Colonic mucosa (tissue), 4 donors: ENCODE data around the gene SMIM32. TPM values are rescaled to one million over a fixed set of nuclear protein-coding genes. Genes with fewer than 3 reads are reported as not detected.

ENCODE experiments used
- DNase-seq: peaks from one replicate; pipeline ENCODE4 v3.0.0-alpha.2; 2020
- H3K27ac ChIP-seq: fragments of 200-600 bp; one replicate; pipeline ENCODE4 v1.8.0; 2021
- H3K27me3 ChIP-seq: fragments of 200-600 bp; one replicate; pipeline ENCODE4 v1.8.0; 2021
- H3K36me3 ChIP-seq: fragments of 200-600 bp; one replicate; pipeline ENCODE4 v1.8.0; 2021
- H3K4me1 ChIP-seq: fragments of 200-600 bp; one replicate; pipeline ENCODE4 v1.8.0; 2021; ENCODE audit warnings: mild to moderate bottlenecking
- H3K4me3 ChIP-seq: fragments of 200-600 bp; one replicate; pipeline ENCODE4 v1.8.0; 2021
- H3K9ac ChIP-seq, 2 donors: one replicate each; pipeline ENCODE4 v1.7.0; 2013; ENCODE audit warnings: control low read depth in 2 of 2, low read depth in 2 of 2, low read length in 2 of 2
- H3K9me3 ChIP-seq: fragments of 200-600 bp; one replicate; pipeline ENCODE4 v1.8.0; 2021
- intact Hi-C: fragments of 100-400 bp; cut with DNase I; formaldehyde crosslinking; loops from one replicate; pipeline ENCODE4 v1.14.1; 2022
- total RNA-seq, 2 donors: library from RNA; stranded (reverse); fragmentation: NEBNext Ultra II Directional in 1 of 2; extraction: Animal tissue kit (Norgen Biotek cat#: 25700) in 1 of 2; gene quantifications; one replicate each; pipeline ENCODE4 v1.2.1, GENCODE V29; 2021
- TF ChIP-seq, protein P1 (sequence below): fragments of 200-600 bp; IDR thresholded peaks from one replicate; pipeline ENCODE4 v1.8.0; 2022; ENCODE audit warnings: antibody characterized with exemption, mild to moderate bottlenecking
- donor health status: healthy.
- donor health status: DM: no; HTN: no; CAD: no.
- donor health status: DM: no; HTN: no; CAD: no.

Gene SMIM32
- total RNA-seq, 2 donors from 2014 or later: 18.9 to 20.2 TPM

DNA sequence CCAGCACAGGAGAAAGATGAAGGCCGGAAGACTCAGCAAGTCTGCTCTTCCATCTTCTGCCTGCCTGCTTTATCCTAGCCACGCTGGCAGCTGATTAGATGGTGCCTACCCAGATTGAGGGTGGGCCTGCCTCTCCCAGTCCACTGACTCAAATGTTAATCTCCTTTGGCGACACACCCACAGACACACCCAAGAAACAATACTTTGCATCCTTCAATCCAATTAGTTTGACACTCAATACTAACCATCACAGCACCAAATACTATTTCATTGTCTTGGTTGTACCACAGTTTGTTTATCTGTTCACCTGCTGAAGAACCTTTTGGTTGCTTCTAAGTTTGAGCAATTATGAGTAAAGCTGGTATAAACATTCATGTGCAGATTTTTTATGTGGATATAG, 23.7 kb downstream of the SMIM32 start:
- Histone ChIP-seq H3K9me3 (no peaks in the 10 kb centered on the region), H3K27me3 (no peaks in the 10 kb centered on the region), H3K36me3 (no peaks in the 10 kb centered on the region), H3K27ac (no peak overlapping the region), H3K4me1 (no peaks in the 10 kb centered on the region), H3K9ac (no peak overlapping the region), H3K4me3 (no peak overlapping the region)
- intact Hi-C loops: no loop called here
- DNase-seq: no peak
- TF ChIP-seq, protein P1, sequence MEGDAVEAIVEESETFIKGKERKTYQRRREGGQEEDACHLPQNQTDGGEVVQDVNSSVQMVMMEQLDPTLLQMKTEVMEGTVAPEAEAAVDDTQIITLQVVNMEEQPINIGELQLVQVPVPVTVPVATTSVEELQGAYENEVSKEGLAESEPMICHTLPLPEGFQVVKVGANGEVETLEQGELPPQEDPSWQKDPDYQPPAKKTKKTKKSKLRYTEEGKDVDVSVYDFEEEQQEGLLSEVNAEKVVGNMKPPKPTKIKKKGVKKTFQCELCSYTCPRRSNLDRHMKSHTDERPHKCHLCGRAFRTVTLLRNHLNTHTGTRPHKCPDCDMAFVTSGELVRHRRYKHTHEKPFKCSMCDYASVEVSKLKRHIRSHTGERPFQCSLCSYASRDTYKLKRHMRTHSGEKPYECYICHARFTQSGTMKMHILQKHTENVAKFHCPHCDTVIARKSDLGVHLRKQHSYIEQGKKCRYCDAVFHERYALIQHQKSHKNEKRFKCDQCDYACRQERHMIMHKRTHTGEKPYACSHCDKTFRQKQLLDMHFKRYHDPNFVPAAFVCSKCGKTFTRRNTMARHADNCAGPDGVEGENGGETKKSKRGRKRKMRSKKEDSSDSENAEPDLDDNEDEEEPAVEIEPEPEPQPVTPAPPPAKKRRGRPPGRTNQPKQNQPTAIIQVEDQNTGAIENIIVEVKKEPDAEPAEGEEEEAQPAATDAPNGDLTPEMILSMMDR: no peak

DNA sequence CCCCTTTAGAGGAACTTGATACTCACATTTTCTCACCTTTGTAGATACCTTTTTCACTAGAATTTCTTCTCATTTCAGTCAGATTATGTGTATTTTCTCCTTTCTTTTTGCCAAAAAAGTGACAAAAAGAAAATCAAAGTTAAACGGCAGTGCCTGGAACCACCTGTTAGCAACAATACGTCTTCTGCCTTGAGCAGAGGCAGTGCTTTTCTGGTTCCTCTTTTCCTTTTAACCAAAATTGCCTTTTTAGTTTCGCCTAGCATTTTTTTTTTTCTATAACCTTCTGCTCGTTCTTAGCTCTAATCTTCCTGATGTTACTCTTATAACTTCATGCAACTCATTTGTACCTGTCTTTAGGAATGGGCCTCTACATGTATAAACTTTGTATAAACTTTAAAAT, 26.1 kb downstream of the SMIM32 start:
- Histone ChIP-seq H3K27ac (no peak overlapping the region), H3K4me3 (no peak overlapping the region), H3K36me3 (no peaks in the 10 kb centered on the region), H3K27me3 (no peaks in the 10 kb centered on the region), H3K9me3 (no peaks in the 10 kb centered on the region), H3K9ac (no peak overlapping the region), H3K4me1 (no peaks in the 10 kb centered on the region)
- TF ChIP-seq, protein P1: no peak
- intact Hi-C loops: no loop called here
- DNase-seq: no peak

GRCh38 chr5:136164226-136164625, 28.7 kb downstream of the SMIM32 start:
- intact Hi-C loops: no loop called here
- H3K27me3 ChIP-seq: no peaks in the 10 kb centered on the region
- H3K9me3 ChIP-seq: no peaks in the 10 kb centered on the region
- no peak for DNase-seq
- TF ChIP-seq, protein P1: no peak
- H3K36me3 ChIP-seq: no peaks in the 10 kb centered on the region
- no peaks in the 10 kb centered on the region for H3K4me1 ChIP-seq
- H3K4me3 ChIP-seq: no peak overlapping the region
- H3K9ac ChIP-seq: no peak overlapping the region
- H3K27ac ChIP-seq: no peak overlapping the region

DNA sequence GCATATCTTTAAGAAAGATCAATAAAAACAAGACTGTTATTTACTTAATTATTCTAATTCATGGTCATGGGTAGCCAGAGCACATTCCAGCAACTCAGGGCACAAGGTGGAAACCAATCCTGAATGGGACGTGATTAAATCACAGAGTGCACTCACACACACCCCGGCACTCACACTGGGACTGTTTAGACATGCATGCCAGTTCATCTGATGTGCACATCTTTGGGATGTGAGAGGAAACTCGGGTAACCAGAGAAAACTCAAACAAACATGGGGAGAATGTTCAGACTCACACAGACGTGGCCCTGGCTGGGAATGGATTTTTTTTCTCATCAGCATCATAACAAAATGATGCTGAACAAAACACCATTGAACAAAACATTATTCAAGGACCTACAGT, 31.0 kb downstream of the SMIM32 start:
- Histone ChIP-seq H3K27ac (no peak overlapping the region), H3K9me3 (no peaks in the 10 kb centered on the region), H3K36me3 (no peaks in the 10 kb centered on the region), H3K27me3 (no peaks in the 10 kb centered on the region), H3K4me3 (no peak overlapping the region), H3K4me1 (no peaks in the 10 kb centered on the region), H3K9ac (no peak overlapping the region)
- TF ChIP-seq, protein P1: no peak
- DNase-seq: no peak
- intact Hi-C loops: no loop called here

GRCh38 chr5:136159457-136159856, 33.5 kb downstream of the SMIM32 start:
- DNase-seq: no peak
- TF ChIP-seq, protein P1: no peak
- no peak overlapping the region for H3K9ac ChIP-seq
- intact Hi-C loops: no loop called here
- H3K4me1 ChIP-seq: no peaks in the 10 kb centered on the region
- H3K36me3 ChIP-seq: no peaks in the 10 kb centered on the region
- H3K9me3 ChIP-seq: no peaks in the 10 kb centered on the region
- no peaks in the 10 kb centered on the region for H3K27me3 ChIP-seq
- no peak overlapping the region for H3K27ac ChIP-seq
- no peak overlapping the region for H3K4me3 ChIP-seq

DNA sequence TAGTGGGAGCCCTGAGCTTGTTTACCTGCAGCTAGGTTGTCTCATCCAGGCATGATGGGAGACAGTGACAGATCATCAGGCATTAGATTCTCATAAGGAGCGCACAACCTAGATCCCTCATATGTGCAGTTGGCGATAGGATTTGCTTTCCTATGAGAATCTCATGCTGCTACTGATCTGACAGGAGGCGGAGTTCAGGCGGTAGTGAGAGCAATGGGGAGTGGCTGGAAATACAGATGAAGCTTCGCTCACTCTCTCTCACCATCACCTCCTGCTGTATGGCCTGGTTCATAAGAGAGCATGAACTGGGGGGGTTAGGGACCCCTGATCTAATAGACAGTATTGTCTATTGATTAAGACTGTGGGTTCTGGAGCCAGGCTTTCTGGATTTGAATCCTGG, 35.4 kb downstream of the SMIM32 start:
- Histone ChIP-seq H3K27me3 (no peaks in the 10 kb centered on the region), H3K9me3 (no peaks in the 10 kb centered on the region), H3K9ac (no peak overlapping the region), H3K27ac (no peak overlapping the region), H3K4me1 (no peaks in the 10 kb centered on the region), H3K36me3 (no peaks in the 10 kb centered on the region), H3K4me3 (no peak overlapping the region)
- intact Hi-C loops: no loop called here
- DNase-seq: no peak
- TF ChIP-seq, protein P1: no peak
